Nephron (organoid): ENCODE data around the gene USP36.

ENCODE experiments used
- H3K27ac Mint-ChIP-seq, 3 experiments: 2 replicates each; pipeline ENCODE4 v1.8.0; 2020; ENCODE audit warnings: mixed read lengths in 3 of 3, mild to moderate bottlenecking in 2 of 3, moderate library complexity in 1 of 3
- H3K27me3 Mint-ChIP-seq: 2 replicates; pipeline ENCODE4 v1.8.0; 2021; ENCODE audit warnings: low read depth, mild to moderate bottlenecking, moderate library complexity, mixed read lengths
- H3K36me3 Mint-ChIP-seq: 2 replicates; pipeline ENCODE4 v1.8.0; 2020; ENCODE audit warnings: low read depth, mixed read lengths
- H3K4me1 Mint-ChIP-seq: 2 replicates; pipeline ENCODE4 v1.8.0; 2020; ENCODE audit warnings: mixed read lengths
- H3K4me3 Mint-ChIP-seq, 3 experiments: 2 replicates each; pipeline ENCODE4 v1.8.0; 2020; ENCODE audit warnings: mild to moderate bottlenecking in 3 of 3, mixed read lengths in 3 of 3, moderate library complexity in 2 of 3
- H3K9me3 Mint-ChIP-seq: 2 replicates; pipeline ENCODE4 v1.8.0; 2020; ENCODE audit warnings: mixed read lengths
- CTCF ChIP-seq, 3 experiments: fragments of 200-600 bp; sonication (generic); IDR thresholded peaks; one replicate each; pipeline ENCODE4 v1.5.0; 2021; ENCODE audit warnings: antibody characterized with exemption in 3 of 3; ENCODE audit not compliant: unreplicated experiment in 3 of 3

The USP36 gene

GRCh38 chr17:78802459-78802858 lies 38.2 kb downstream of the USP36 start:
- Mint-ChIP-seq H3K4me3 (no peak overlapping the region), H3K36me3 (peaks cover 60% of the 10 kb centered on the region), H3K9me3 (no peaks in the 10 kb centered on the region), H3K27me3 (no peaks in the 10 kb centered on the region), H3K27ac (no peak overlapping the region), H3K4me1 (peaks cover 9% of the 10 kb centered on the region)
- TF ChIP-seq CTCF (IDR thresholded peaks at IDR 0.05; ENCODE audit: unreplicated experiment in 3 of 3), result no peak

GRCh38 chr17:78802008-78802407 lies 38.6 kb downstream of the USP36 start:
- no peak overlapping the region for H3K4me3 Mint-ChIP-seq
- no peak overlapping the region for H3K27ac Mint-ChIP-seq
- no peaks in the 10 kb centered on the region for H3K9me3 Mint-ChIP-seq
- TF ChIP-seq CTCF (IDR thresholded peaks at IDR 0.05; ENCODE audit: unreplicated experiment in 3 of 3), result no peak
- peaks cover 9% of the 10 kb centered on the region for H3K4me1 Mint-ChIP-seq
- H3K27me3 Mint-ChIP-seq, result no peaks in the 10 kb centered on the region
- H3K36me3 Mint-ChIP-seq, result peaks cover 61% of the 10 kb centered on the region

- Mint-ChIP-seq H3K4me3 (no peak overlapping the region), H3K36me3 (peaks cover 61% of the 10 kb centered on the region), H3K27me3 (no peaks in the 10 kb centered on the region), H3K4me1 (peaks cover 9% of the 10 kb centered on the region), H3K27ac (no peak overlapping the region), H3K9me3 (no peaks in the 10 kb centered on the region)
- TF ChIP-seq CTCF (IDR thresholded peaks at IDR 0.05; ENCODE audit: unreplicated experiment in 3 of 3), result no peak
Observed at GRCh38 chr17:78800132-78800931, 40.3 kb downstream of the USP36 start.

- peak overlapping the region in 1 of 3 experiments; percentile 13 for H3K27ac Mint-ChIP-seq
- no peak overlapping the region for H3K4me3 Mint-ChIP-seq
- peak; percentile 18 to 43 (median 38) for TF ChIP-seq CTCF (IDR thresholded peaks at IDR 0.05; ENCODE audit: unreplicated experiment in 3 of 3)
- peaks cover 65% of the 10 kb centered on the region for H3K36me3 Mint-ChIP-seq
- no peaks in the 10 kb centered on the region for H3K27me3 Mint-ChIP-seq
- H3K9me3 Mint-ChIP-seq, result no peaks in the 10 kb centered on the region
- peaks cover 13% of the 10 kb centered on the region for H3K4me1 Mint-ChIP-seq
Observed at GRCh38 chr17:78798695-78799559, 41.7 kb downstream of the USP36 start.

GRCh38 chr17:78797691-78798585 lies 42.7 kb downstream of the USP36 start:
- H3K27ac Mint-ChIP-seq, result no peak overlapping the region
- H3K4me3 Mint-ChIP-seq, result no peak overlapping the region
- H3K9me3 Mint-ChIP-seq, result no peaks in the 10 kb centered on the region
- no peak for TF ChIP-seq CTCF (IDR thresholded peaks at IDR 0.05; ENCODE audit: unreplicated experiment in 3 of 3)
- H3K4me1 Mint-ChIP-seq, result peaks cover 16% of the 10 kb centered on the region
- peaks cover 62% of the 10 kb centered on the region for H3K36me3 Mint-ChIP-seq
- no peaks in the 10 kb centered on the region for H3K27me3 Mint-ChIP-seq
